ENCODE results near the gene CKLF. TPM values are rescaled to one million over a fixed set of nuclear protein-coding genes. Genes with fewer than 3 reads are reported as not detected.

The CKLF gene
- total RNA-seq, 1 donor from 2014 or later = 38.0 TPM

DNA sequence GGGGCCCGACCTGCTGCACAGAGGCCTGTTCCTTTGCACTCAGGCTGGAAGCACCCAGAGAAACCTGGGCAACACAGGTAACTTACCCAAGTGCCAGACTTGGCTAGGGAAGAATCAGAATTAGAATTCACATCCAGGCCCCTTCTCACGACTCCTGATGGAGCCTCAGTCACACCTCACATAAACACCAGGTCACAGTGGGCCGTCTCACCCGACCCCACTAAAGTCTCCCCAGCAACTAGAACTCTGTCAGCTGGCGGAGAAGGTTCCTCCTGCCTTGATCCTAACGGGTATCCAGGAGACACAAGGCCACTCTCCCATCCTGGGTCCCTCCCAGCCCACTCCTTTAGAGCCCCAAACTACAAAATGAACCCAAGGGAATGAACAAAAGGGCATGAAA lies 8.8 kb upstream of the CKLF start:
- Mint-ChIP-seq H3K27me3 (ENCODE audit: unreplicated experiment) (peaks cover 3% of the 10 kb centered on the region), H3K27ac (ENCODE audit: unreplicated experiment) (no peak overlapping the region), H3K9me3 (ENCODE audit: unreplicated experiment) (no peaks in the 10 kb centered on the region), H3K4me1 (ENCODE audit: unreplicated experiment) (peaks cover 20% of the 10 kb centered on the region), H3K36me3 (ENCODE audit: low read depth, unreplicated experiment) (peaks cover 6% of the 10 kb centered on the region), H3K4me3 (ENCODE audit: unreplicated experiment) (no peak overlapping the region)
- no peak for DNase-seq (ENCODE audit: low spot score)
- TF ChIP-seq, protein P1, sequence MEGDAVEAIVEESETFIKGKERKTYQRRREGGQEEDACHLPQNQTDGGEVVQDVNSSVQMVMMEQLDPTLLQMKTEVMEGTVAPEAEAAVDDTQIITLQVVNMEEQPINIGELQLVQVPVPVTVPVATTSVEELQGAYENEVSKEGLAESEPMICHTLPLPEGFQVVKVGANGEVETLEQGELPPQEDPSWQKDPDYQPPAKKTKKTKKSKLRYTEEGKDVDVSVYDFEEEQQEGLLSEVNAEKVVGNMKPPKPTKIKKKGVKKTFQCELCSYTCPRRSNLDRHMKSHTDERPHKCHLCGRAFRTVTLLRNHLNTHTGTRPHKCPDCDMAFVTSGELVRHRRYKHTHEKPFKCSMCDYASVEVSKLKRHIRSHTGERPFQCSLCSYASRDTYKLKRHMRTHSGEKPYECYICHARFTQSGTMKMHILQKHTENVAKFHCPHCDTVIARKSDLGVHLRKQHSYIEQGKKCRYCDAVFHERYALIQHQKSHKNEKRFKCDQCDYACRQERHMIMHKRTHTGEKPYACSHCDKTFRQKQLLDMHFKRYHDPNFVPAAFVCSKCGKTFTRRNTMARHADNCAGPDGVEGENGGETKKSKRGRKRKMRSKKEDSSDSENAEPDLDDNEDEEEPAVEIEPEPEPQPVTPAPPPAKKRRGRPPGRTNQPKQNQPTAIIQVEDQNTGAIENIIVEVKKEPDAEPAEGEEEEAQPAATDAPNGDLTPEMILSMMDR (IDR thresholded peaks at IDR 0.05; ENCODE audit: unreplicated experiment) = no peak

DNA sequence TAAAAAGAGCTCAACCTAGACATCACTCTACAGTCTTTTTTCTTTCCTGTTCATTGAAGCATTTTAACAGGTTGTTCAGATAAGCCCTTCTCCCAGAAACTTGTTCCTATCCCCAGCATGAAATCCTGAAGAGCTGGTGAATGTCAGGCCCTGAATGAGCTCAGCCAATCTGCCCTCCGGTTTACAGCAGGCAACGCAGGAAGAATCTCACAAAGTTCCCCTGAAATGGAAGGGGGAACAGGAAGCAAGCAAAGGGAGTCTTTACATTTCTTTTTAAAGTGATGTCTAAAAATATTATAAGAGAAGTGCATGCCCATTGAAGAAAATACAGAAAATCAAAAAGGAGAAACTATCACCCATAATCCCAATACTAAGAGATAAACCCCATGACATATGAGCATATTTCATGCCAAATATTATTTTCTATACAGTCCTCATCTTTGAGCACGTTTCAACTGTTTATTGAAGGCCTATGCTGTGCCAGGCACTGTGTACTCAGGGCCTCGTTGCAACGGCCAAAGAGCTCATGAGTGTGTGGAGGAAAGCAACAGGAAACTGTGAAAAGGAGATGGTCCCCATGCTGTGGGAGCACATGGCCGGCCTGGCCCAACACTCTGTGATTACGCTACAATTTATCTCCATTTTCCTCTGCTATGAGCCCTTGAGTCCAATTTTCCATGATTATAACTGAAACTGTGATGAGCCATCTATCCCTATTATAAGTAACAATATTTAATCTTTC lies 8.2 kb upstream of the CKLF start:
- TF ChIP-seq, protein P1 (IDR thresholded peaks at IDR 0.05; ENCODE audit: unreplicated experiment) = no peak
- peaks cover 7% of the 10 kb centered on the region for H3K27me3 Mint-ChIP-seq (ENCODE audit: unreplicated experiment)
- no peaks in the 10 kb centered on the region for H3K9me3 Mint-ChIP-seq (ENCODE audit: unreplicated experiment)
- H3K4me1 Mint-ChIP-seq (ENCODE audit: unreplicated experiment) = peaks cover 27% of the 10 kb centered on the region
- peaks cover 13% of the 10 kb centered on the region for H3K36me3 Mint-ChIP-seq (ENCODE audit: low read depth, unreplicated experiment)
- DNase-seq (ENCODE audit: low spot score) = no peak
- H3K4me3 Mint-ChIP-seq (ENCODE audit: unreplicated experiment) = no peak overlapping the region
- H3K27ac Mint-ChIP-seq (ENCODE audit: unreplicated experiment) = no peak overlapping the region

DNA sequence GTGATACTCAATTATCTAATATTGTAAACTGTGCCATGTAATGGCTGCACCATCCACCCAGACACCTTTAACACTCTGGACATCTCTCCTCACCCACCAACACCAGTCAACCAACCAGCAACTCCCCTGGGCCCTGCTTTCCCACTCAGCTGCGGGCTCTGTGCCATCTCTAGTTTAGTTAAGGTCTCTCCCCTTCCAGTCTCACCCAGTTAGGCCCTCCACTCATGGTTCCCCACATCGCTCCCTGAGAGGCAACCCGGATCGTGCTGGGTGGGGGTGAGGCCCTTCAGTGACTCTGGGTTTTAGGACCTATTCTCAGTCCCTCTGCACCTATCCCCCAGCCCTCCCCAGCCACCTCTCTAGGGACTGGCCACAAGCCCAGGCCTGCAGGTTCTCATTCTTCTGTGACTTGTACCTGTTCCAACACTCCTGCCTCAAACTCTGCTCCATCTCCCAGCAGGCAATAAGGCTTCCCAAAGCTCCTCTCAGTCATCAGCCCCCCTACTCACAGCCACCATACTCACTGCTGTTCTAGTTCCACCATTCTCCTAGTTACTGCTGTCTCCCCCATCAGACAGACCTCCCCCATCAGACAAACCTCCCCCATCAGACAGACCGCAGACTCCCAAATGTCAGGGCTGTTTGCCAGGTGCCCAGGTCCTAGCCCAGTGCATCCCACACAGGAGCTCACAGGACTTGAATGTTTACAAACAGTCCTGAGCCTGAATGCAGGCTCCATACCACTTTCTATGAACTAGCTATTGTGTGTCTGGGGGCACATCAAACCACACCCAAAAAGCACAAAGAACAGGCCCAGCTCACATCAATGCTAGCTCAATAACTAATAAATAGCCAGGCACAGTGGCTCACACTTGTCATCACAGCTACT lies 5.0 kb upstream of the CKLF start:
- Mint-ChIP-seq H3K27ac (ENCODE audit: unreplicated experiment) (no peak overlapping the region), H3K27me3 (ENCODE audit: unreplicated experiment) (peaks cover 9% of the 10 kb centered on the region), H3K9me3 (ENCODE audit: unreplicated experiment) (no peaks in the 10 kb centered on the region), H3K4me1 (ENCODE audit: unreplicated experiment) (peaks cover 39% of the 10 kb centered on the region), H3K4me3 (ENCODE audit: unreplicated experiment) (no peak overlapping the region), H3K36me3 (ENCODE audit: low read depth, unreplicated experiment) (peaks cover 16% of the 10 kb centered on the region)
- TF ChIP-seq, protein P1 (IDR thresholded peaks at IDR 0.05; ENCODE audit: unreplicated experiment) = no peak
- no peak for DNase-seq (ENCODE audit: low spot score)

DNA sequence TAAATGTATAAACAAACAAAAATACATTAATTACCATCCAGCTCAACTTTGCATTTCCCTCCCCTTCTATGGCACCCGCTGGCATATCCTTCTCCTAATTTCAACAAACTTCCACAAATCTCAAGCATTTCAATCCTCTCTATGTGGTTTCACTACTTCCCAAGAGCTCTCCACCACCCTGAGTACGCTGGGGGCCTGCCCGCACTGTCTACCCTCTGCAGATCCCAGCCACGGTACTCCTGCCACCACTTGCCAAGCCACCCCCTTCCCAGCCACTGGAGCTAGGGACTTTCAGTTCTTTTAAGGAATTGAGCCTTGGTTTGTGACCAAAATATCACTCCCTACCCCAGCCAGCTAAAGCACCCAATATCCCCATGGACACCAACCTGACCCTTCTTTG lies 4.3 kb upstream of the CKLF start:
- peaks cover 9% of the 10 kb centered on the region for H3K27me3 Mint-ChIP-seq (ENCODE audit: unreplicated experiment)
- TF ChIP-seq, protein P1 (IDR thresholded peaks at IDR 0.05; ENCODE audit: unreplicated experiment) = no peak
- peak overlapping the region; percentile 75 for H3K4me3 Mint-ChIP-seq (ENCODE audit: unreplicated experiment)
- H3K9me3 Mint-ChIP-seq (ENCODE audit: unreplicated experiment) = no peaks in the 10 kb centered on the region
- no peak for DNase-seq (ENCODE audit: low spot score)
- peak overlapping the region; percentile 54 for H3K27ac Mint-ChIP-seq (ENCODE audit: unreplicated experiment)
- H3K4me1 Mint-ChIP-seq (ENCODE audit: unreplicated experiment) = peaks cover 42% of the 10 kb centered on the region
- H3K36me3 Mint-ChIP-seq (ENCODE audit: low read depth, unreplicated experiment) = peaks cover 17% of the 10 kb centered on the region
